Stomach (tissue), 4 donors: ENCODE measurements around the gene TRNP1.

Source experiments
- CTCF ChIP-seq, 7 experiments: fragments of 450-650 bp in 4 of 7; fragments of 200-600 bp in 3 of 7; sonication (generic) in 3 of 7; IDR thresholded peaks; one replicate each; pipeline ENCODE4 v1.5.1; 2016 to 2019; ENCODE audit warnings: antibody characterized with exemption in 7 of 7, control low read depth in 2 of 7, mild to moderate bottlenecking in 1 of 7
- EP300 ChIP-seq: sonication (generic); formaldehyde crosslinking; IDR thresholded peaks from one replicate; pipeline ENCODE4 v1.6.1; 2017; ENCODE audit warnings: antibody characterized with exemption
- POLR2A ChIP-seq, 4 donors: fragments of 450-650 bp; IDR thresholded peaks; one replicate each; pipeline ENCODE4 v1.6.1; 2016; ENCODE audit warnings: antibody characterized with exemption in 4 of 4, control low read depth in 2 of 4, mild to moderate bottlenecking in 1 of 4, moderate library complexity in 1 of 4
- POLR2AphosphoS5 ChIP-seq, 3 donors: sonication (generic); formaldehyde crosslinking; IDR thresholded peaks; one replicate each; pipeline ENCODE4 v1.6.1; 2016; ENCODE audit warnings: antibody characterized with exemption in 3 of 3

- TF ChIP-seq CTCF (IDR thresholded peaks at IDR 0.05): no peak
- no peak for TF ChIP-seq EP300
- TF ChIP-seq POLR2A (IDR thresholded peaks at IDR 0.05): no peak
- TF ChIP-seq POLR2AphosphoS5 (IDR thresholded peaks at IDR 0.05): no peak
Measured at GRCh38 chr1:27000090-27000816, 6.8 kb downstream of the TRNP1 start.
